DND-41 (cell line): ENCODE data around the gene ATXN1.

Source experiments
- CTCF ChIP-seq: IDR thresholded peaks from 2 replicates; pipeline ENCODE4 v1.5.1; 2012; ENCODE audit warnings: borderline replicate concordance, low read length, moderate library complexity, mild to moderate bottlenecking; ENCODE audit not compliant: poor library complexity, severe bottlenecking; ENCODE audit errors: extremely low read depth
- EZH2 ChIP-seq: IDR thresholded peaks from 3 replicates; pipeline ENCODE4 v1.6.1; 2012; ENCODE audit warnings: borderline replicate concordance, low read depth, mild to moderate bottlenecking, moderate library complexity, low read length, inconsistent platforms; ENCODE audit not compliant: severe bottlenecking

- TF ChIP-seq CTCF = no peak
- no peak for TF ChIP-seq EZH2
Observed at GRCh38 chr6:16436550-16436949, 324.7 kb downstream of the ATXN1 start.
